Suppressor macrophage treated with lipopolysaccharide for 4 hours (primary cell): ENCODE data around the gene MAML1.

Experiments
- DNase-seq: peaks from one replicate; pipeline ENCODE4 v3.0.0-alpha.2; 2020

The MAML1 gene

GRCh38 chr5:179806250-179807048, 73.8 kb downstream of the MAML1 start, which contains the start of gene MGAT4B:
TSS of gene MGAT4B (minus strand) at chr5:179806866. CDS start at chr5:179806583, 283 bp downstream.
- peak; percentile 89 for DNase-seq

DNA sequence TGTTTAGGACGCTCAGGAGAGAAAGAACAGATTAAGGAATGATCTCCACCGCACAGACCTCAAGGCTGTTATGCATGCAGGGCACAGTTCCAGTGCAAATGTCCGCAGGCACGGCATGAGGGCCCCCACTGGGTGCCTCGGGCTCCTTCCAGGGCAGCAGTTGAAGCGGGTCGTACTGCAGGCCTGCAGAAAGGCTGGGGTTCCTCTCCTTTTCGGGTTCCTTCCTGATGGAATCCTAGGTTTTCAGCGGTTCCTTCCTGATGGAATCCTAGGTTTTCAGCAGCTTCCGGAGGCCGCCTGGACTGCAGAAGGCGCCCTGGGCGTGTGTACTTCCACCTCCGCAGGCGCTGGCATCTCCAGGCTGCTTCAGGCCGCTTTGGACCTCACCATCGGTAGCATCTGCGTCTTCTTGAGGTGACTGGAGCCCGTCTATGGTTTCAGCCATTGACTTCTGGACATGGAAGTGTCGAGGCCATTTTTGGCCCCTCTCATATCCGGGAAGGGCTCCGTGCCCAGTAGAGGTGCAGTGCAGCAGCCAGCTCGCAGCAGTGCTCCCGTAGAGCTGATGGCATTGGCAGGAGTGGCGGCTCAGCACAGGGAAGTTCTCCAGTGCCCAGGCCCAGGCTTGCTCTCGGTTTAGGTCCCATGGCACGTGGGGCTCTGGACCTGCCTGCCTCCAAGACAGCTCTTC, 79.7 kb downstream of the MAML1 start:
- no peak for DNase-seq

DNA sequence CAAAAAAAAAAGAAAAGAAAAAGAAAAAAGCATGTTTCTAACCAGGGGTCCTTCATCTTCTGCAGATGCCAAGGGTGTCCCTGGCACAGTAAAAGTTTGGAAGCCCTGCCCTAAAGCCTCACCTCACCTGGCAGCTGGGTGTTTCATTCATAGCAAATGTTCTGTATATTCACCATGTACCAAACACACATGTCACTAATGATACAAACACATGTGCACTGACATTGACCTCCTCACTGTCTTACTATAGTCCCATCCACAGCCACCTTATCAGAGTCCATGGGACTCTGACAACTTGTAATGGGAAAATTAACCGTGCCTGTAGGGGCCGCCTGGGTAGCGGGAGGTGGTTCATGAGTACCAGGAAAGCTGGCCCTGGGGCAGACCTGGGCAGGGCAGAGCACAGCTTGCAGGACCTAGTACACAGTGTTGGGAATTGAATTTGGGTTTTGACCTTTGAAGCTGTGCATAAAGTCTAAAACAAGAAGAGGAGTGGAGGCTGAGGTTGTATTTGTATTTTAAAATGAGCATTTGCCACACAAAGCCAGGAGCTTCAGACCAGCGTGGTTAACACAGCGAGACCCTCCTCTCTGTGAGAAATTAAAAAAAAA, 80.5 kb downstream of the MAML1 start:
- DNase-seq, result no peak

DNA sequence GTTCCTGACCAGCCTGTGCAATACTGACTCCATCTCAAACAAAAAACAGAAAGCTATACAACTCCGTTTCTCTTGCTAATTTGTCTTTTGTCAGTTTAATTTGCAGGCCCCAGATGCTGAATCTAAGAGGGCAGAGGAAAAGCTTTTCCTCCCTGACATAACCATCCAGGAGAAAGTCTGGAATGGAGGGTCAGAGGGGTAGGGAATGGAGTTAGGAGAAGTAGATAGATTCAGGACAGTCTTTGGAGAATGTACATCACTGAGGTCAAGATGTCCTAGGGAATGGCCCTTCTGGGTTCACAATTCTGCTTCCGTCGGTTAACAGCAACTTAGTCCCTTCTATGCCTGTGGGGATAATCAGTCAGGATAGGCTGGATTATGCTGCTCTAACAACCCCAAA, 81.5 kb downstream of the MAML1 start:
- no peak for DNase-seq

DNA sequence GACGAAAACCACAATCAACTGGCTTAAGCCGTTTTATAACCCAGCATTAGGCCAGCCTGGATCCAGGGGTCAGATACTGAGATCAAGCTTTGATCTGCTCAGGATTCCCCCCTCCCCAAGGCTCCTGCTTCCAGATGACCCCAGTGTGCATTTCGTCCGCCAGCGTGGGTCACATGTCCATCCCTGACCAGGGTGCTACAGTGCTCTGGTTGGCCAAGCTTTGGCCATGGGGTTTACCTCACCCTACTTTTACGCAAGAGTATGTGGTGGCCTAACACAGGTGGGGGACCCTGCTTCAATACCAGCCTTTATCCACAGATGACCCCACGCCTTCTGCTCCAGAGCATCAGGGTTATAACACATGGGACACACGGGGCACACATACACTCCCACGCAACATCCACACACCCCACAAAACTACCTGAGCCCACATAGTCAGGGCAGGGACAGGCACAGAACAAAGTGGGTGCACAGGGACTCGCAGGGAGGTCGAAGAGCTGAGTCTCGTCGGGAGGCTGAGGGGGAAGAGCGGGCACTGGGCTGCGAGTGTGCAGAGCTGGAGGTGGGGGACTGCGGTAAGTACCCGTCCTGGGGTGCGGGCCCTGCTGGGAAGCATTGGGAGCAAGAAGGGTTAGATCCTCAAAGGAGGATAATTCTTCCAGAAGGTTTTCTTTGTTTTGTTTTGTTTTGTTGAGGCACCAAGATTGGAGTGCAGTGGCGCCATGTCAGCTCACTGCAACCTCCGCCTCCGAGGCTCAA, 83.0 kb downstream of the MAML1 start:
- DNase-seq, result no peak

GRCh38 chr5:179816401-179816795, 83.8 kb downstream of the MAML1 start:
- DNase-seq, result no peak

- peak; percentile 12 for DNase-seq
These were observed 84.3 kb downstream of the MAML1 start for GRCh38 chr5:179816796-179817469.

DNA sequence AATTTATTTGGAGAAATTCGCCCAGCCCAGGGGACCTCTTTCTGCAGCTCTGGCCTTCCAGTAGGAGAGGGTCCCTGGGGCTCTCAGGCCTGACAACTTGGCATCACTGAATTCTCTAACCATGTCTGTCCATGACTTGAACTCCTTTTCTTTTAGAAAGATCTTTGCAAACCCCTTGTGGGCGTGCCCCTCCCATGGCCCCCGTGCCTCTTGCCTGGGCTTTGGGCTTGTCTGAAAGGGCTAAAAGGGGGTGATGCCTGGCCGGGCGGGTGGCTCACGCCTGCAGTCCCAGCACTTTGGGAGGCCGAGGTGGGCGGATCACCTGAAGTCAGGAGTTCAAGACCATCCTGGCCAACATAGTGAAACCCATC, 84.8 kb downstream of the MAML1 start:
- no peak for DNase-seq

- DNase-seq, result peak; percentile 18
These were observed 85.5 kb downstream of the MAML1 start for GRCh38 chr5:179817890-179818745.

DNA sequence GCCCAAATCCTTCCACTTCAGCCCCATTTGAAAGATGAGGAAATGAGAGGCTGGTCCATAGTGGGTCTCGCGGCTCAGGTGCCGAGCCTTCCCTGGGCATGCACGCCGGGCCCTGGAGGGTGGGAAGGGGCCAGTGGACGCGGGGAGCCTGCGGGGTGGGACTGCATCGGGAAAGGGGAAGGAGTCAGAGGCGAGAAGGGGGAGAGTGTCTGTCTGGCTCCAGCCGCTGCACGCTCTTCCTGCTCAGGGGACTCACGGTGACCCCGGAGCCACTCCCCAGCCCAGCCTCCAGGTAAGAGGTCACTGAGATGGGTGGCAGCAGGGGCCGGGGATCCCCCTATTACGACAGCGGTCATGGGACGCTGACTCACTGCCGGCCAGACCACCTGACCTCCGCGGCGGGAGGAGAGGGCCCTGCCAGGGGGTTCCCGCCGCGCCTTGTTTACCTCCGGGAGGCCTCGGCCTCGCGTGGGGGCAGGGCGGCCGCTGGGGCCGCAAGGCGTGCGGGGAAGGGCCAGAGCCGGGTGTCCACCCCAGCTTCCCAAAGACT, 86.2 kb downstream of the MAML1 start:
- DNase-seq, result peak; percentile 96

GRCh38 chr5:179819296-179820126, 86.9 kb downstream of the MAML1 start:
- peak; percentile 62 for DNase-seq

- no peak for DNase-seq
These were observed 87.5 kb downstream of the MAML1 start for GRCh38 chr5:179820127-179820482.

DNA sequence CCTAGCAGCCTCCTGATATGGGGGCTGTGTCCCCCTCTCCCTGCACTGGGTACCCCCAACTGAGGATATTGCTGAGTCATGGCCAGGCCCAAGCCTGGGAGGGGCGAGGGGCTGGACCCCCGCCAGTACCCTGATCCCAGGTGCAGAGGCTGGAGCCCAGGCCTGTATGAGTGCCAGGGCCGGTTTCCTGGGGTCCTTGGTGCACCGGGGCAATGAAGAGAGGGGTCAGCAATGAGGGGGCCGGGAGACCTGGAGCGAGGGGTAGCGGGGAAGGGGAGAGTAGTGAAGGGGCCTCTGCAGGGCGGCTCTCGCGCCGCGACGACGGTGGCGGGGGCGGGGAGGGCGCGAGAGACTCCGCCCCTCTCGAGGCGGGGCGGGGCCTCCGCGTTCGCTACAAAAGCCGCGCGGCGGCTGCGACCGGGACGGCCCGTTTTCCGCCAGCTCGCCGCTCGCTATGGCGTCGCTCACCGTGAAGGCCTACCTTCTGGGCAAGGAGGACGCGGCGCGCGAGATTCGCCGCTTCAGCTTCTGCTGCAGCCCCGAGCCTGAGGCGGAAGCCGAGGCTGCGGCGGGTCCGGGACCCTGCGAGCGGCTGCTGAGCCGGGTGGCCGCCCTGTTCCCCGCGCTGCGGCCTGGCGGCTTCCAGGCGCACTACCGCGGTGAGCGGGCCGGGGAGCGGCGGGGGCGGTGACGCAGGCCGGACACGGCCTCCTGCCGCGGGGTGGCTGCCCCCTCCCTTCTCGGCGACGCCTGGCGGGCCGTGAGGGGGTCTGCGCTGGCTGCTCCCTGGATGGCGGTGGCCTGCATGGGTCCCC, 88.1 kb downstream of the MAML1 start, which contains the start of gene SQSTM1:
TSS of gene SQSTM1 (plus strand) at position 423 of the 815 bp plus-strand sequence. CDS start at position 455, 32 bp downstream.
- DNase-seq, result peak; percentile 92

DNA sequence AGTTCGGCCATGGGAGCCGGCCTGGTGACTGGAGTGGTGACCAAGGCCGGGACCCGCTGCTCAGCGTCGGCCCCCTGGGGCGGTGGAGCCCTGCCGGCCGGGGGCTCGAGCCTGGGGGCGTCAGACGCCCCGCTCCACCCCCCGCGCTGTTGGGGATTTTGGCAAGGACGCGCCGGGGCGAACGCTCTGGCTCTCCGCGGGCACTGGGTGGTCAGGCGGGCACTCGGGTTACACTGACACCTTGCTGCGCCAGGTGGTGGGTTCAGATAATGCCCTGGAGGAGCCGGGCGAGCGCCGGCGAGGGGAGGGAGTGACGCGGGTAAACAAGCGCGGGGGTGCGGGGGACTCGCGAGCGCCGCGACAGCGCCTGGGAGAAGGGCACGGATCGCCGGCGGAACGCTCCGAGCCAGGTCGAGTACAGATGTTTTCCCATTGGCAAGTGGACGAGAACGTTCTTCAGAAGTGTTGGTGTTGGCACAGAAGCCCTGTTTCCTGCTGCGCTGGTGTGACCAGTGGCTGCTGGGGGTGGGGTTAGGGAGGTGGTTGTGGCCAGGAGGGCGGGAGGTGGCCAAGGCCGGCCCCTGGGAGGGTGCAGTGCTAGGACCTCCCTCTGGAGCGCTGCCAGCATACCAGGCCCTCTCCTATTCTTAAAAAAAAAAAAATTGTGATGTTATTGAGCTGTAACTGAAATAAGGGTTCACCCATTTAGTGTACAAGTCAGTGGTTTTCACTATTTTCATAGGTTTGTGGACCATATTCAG, 88.9 kb downstream of the MAML1 start:
- peak; percentile 94 for DNase-seq

- no peak for DNase-seq
These were observed 89.4 kb downstream of the MAML1 start for GRCh38 chr5:179822059-179822432.

DNA sequence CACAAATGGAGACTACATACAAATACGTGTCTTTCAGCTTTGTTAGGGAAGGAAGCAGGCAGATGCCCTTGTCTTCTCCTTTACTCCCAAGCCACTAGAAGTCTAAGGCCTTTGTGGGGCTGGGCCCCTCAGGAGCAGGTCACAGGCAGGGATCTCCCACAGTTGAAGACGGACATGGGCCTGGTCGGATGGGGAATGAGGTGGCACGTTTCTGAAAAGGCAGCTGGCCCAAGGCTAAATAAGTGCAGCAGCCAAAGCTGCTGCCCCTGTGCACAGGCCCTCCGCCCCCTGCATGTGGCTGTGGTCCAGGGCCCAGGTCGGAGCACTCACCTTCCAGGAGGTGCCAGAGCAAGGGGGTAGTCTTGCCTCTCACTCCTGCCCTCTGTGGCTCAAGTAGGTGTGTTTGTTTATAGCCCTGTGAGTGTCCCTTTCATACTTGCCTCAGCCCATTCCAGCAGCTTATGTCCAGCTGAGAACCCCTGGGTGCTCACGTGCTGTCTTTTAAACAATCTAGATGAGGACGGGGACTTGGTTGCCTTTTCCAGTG, 89.9 kb downstream of the MAML1 start:
- DNase-seq, result no peak

GRCh38 chr5:179823937-179824744, 91.5 kb downstream of the MAML1 start:
- DNase-seq, result no peak
